Gastrocnemius medialis (tissue), 4 donors: ENCODE measurements around the gene FKTN. TPM values are rescaled to one million over a fixed set of nuclear protein-coding genes. Genes with fewer than 3 reads are reported as not detected.
"Not testable (repeated sequence)": the region's sequence is repeated elsewhere in the genome, so short reads cannot be mapped to it uniquely, and the experiment has no call there.

Experiments used
- ATAC-seq, 2 donors: fragments of 150-250 bp; one replicate each; pipeline ENCODE4 v1.9.1; 2016
- DNase-seq, 2 donors: peaks; one replicate each; pipeline ENCODE4 v3.0.0-alpha.2; 2019
- H3K27ac ChIP-seq, 4 donors: fragments of 200-600 bp; sonication (generic); 1 replicate in 1 of 4; 2 replicates in 3 of 4; pipeline ENCODE4 v1.5.1; 2016 to 2018; ENCODE audit warnings: mild to moderate bottlenecking in 2 of 4, moderate library complexity in 1 of 4
- H3K27me3 ChIP-seq, 3 donors: fragments of 200-600 bp; sonication (generic) in 2 of 3; 1 replicate in 1 of 3; 2 replicates in 2 of 3; pipeline versions ENCODE4 v1.5.1 to v1.6.0; 2016 to 2019; ENCODE audit warnings: mild to moderate bottlenecking in 1 of 3, moderate library complexity in 1 of 3
- H3K36me3 ChIP-seq, 2 donors: fragments of 200-600 bp; sonication (generic) in 1 of 2; one replicate each; pipeline ENCODE4 v1.5.1; 2017 to 2018
- H3K4me1 ChIP-seq, 2 donors: fragments of 200-600 bp; sonication (generic) in 1 of 2; one replicate each; pipeline ENCODE4 v1.5.1; 2016 to 2017; ENCODE audit warnings: mild to moderate bottlenecking in 2 of 2
- H3K4me3 ChIP-seq, 4 donors: fragments of 200-600 bp; sonication (generic) in 3 of 4; 1 replicate in 1 of 4; 2 replicates in 3 of 4; pipeline ENCODE4 v1.5.1; 2016 to 2019; ENCODE audit warnings: mild to moderate bottlenecking in 2 of 4
- H3K9me3 ChIP-seq, 3 donors: fragments of 200-600 bp; sonication (generic) in 2 of 3; 1 replicate in 1 of 3; 2 replicates in 2 of 3; pipeline ENCODE4 v1.5.1; 2016 to 2019
- POLR2A ChIP-seq, 2 donors: fragments of 450-650 bp; IDR thresholded peaks; one replicate each; pipeline ENCODE4 v1.6.1; 2017; ENCODE audit warnings: antibody characterized with exemption in 2 of 2, mild to moderate bottlenecking in 2 of 2, moderate library complexity in 2 of 2
- in situ Hi-C, 4 donors: fragments of 200-750 bp; cut with MboI; loops; one replicate each; pipeline versions ENCODE4 v1.15.0 to v1.8.0; 2017; ENCODE audit warnings: low sequenced_read_pairs in 4 of 4
- intact Hi-C: fragments of 100-400 bp; cut with DNase I; formaldehyde crosslinking; loops from one replicate; pipeline ENCODE4 v1.15.1; 2023; ENCODE audit warnings: low total_unique reads
- total RNA-seq, 4 donors: library from RNA; depleted of rRNA; stranded (reverse); fragments of >200 nt; gene quantifications; one replicate each; pipeline versions ENCODE4 v1.1.0 to v1.2.3, GENCODE V29; 2016
- TF ChIP-seq, protein P1 (sequence below), 5 experiments: fragments of 450-650 bp in 3 of 5; fragments of 200-600 bp in 2 of 5; sonication (generic) in 2 of 5; IDR thresholded peaks in 4 of 5; conservative IDR thresholded peaks in 1 of 5; 1 replicate in 4 of 5; 2 replicates in 1 of 5; pipeline ENCODE4 v1.5.1; 2016 to 2019; ENCODE audit warnings: antibody characterized with exemption in 5 of 5, mild to moderate bottlenecking in 3 of 5, moderate library complexity in 3 of 5

FKTN gene
- total RNA-seq, 4 donors from 2014 or later = 3.2 to 7.7 (median 6.1) TPM

GRCh38 chr9:105515811-105516413 lies 42.0 kb upstream of the FKTN start:
- no peak for TF ChIP-seq POLR2A (IDR thresholded peaks at IDR 0.05)
- TF ChIP-seq, protein P1, sequence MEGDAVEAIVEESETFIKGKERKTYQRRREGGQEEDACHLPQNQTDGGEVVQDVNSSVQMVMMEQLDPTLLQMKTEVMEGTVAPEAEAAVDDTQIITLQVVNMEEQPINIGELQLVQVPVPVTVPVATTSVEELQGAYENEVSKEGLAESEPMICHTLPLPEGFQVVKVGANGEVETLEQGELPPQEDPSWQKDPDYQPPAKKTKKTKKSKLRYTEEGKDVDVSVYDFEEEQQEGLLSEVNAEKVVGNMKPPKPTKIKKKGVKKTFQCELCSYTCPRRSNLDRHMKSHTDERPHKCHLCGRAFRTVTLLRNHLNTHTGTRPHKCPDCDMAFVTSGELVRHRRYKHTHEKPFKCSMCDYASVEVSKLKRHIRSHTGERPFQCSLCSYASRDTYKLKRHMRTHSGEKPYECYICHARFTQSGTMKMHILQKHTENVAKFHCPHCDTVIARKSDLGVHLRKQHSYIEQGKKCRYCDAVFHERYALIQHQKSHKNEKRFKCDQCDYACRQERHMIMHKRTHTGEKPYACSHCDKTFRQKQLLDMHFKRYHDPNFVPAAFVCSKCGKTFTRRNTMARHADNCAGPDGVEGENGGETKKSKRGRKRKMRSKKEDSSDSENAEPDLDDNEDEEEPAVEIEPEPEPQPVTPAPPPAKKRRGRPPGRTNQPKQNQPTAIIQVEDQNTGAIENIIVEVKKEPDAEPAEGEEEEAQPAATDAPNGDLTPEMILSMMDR (IDR thresholded peaks at IDR 0.05 in 4 of 5, conservative IDR thresholded peaks at IDR 0.05 in 1 of 5) = no peak
- H3K4me1 ChIP-seq = no peaks in the 10 kb centered on the region
- peaks cover 3 to 44% of the 10 kb centered on the region in 2 donors for H3K36me3 ChIP-seq
- in situ Hi-C loops = no loop called here
- no peak overlapping the region for H3K27ac ChIP-seq
- no peaks in the 10 kb centered on the region for H3K27me3 ChIP-seq
- DNase-seq = no peak
- intact Hi-C loops = no loop called here
- no peak for ATAC-seq
- no peak overlapping the region for H3K4me3 ChIP-seq
- H3K9me3 ChIP-seq = no peaks in the 10 kb centered on the region

DNA sequence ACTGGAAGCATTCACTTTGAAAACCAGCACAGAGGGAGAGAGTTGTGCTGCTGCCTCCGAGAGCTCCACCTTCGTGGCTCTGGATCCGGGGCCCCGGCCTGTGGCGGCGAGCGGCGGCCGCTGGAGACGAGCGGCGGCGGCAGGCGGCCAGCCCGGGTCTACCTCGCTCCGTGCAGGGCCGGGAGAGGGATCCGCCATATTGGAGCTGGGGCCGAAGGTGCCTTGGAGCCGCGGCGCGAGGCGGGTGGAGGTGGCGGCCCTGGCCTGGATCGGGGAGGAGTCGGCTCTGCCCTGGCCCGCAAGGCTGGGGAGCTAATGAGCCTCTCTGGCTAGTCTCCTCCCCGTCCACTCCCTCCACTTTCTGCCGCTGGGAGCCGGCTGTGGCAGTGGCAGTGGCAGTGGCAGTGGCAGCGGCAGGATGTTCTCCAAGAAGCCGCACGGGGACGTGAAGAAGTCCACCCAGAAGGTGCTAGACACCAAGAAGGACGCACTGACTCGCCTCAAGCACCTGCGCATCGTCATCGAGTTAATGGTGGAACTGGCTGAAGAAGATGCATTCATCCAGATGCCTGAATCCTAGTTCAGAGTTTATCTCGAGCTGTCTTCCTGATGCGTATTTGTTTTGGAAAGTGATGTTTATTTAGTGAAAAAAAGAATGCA lies 38.1 kb upstream of the FKTN start:
- in situ Hi-C loops, H3K27me3 ChIP-seq, DNase-seq, H3K9me3 ChIP-seq, H3K4me1 ChIP-seq, intact Hi-C loops: not testable (repeated sequence)
- Histone ChIP-seq H3K27ac (peak overlapping the region; percentile 63 to 81 (median 70)), H3K36me3 (peaks cover 0 to 20% of the 10 kb centered on the region in 2 donors), H3K4me3 (peak overlapping the region in 2 of 4 donors; percentile 54 to 63)
- ATAC-seq = peak in 1 of 2 donors; percentile 27

GRCh38 chr9:105520992-105521391 lies 36.9 kb upstream of the FKTN start:
- H3K9me3 ChIP-seq, ATAC-seq, H3K4me3 ChIP-seq, H3K36me3 ChIP-seq, in situ Hi-C loops, DNase-seq, H3K27me3 ChIP-seq, H3K27ac ChIP-seq, H3K4me1 ChIP-seq, intact Hi-C loops: not testable (repeated sequence)

- H3K4me1 ChIP-seq, H3K9me3 ChIP-seq, ATAC-seq, in situ Hi-C loops, H3K4me3 ChIP-seq, DNase-seq, intact Hi-C loops, H3K27ac ChIP-seq, H3K36me3 ChIP-seq, H3K27me3 ChIP-seq: not testable (repeated sequence)
Observed at GRCh38 chr9:105522618-105523385, 35.1 kb upstream of the FKTN start.

DNA sequence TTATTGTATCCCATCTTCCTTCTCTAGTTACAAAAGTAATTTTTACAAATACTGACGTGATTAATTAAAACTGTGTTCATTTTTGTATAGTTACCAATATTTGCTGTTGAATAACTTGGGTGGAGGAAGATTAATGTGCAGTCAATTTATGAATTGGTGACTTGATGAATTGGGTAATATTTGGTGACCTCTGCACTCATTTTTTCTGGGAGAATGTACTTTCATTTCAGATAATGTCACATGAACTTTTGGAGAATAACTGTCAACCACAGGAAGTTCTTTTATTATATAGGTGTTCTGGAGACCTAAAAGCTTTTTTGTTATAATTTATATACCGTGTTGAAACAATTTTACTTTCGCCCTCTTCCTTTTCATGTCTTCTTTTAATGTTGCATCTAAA lies 26.4 kb upstream of the FKTN start:
- H3K9me3 ChIP-seq = no peaks in the 10 kb centered on the region
- no peak for ATAC-seq
- DNase-seq = no peak
- H3K4me1 ChIP-seq = no peaks in the 10 kb centered on the region
- intact Hi-C loops (no loop called here), in situ Hi-C loops (no loop called here)
- no peak overlapping the region for H3K4me3 ChIP-seq
- H3K27me3 ChIP-seq = no peaks in the 10 kb centered on the region
- H3K36me3 ChIP-seq = peaks cover 0 to 13% of the 10 kb centered on the region in 2 donors
- TF ChIP-seq POLR2A (IDR thresholded peaks at IDR 0.05) = no peak
- TF ChIP-seq, protein P1 (IDR thresholded peaks at IDR 0.05 in 4 of 5, conservative IDR thresholded peaks at IDR 0.05 in 1 of 5) = no peak
- H3K27ac ChIP-seq = no peak overlapping the region
